Myometrial cell (primary cell): Measurements from ENCODE around the gene ZNF425. TPM values are rescaled to one million over a fixed set of nuclear protein-coding genes. Genes with fewer than 3 reads are reported as not detected.

ENCODE experiments used
- total RNA-seq: library from RNA; depleted of rRNA; stranded (reverse); fragments of >200 nt; gene quantifications from 2 replicates; pipeline ENCODE4 v1.2.3, GENCODE V29; 2015

ZNF425 gene, protein sequence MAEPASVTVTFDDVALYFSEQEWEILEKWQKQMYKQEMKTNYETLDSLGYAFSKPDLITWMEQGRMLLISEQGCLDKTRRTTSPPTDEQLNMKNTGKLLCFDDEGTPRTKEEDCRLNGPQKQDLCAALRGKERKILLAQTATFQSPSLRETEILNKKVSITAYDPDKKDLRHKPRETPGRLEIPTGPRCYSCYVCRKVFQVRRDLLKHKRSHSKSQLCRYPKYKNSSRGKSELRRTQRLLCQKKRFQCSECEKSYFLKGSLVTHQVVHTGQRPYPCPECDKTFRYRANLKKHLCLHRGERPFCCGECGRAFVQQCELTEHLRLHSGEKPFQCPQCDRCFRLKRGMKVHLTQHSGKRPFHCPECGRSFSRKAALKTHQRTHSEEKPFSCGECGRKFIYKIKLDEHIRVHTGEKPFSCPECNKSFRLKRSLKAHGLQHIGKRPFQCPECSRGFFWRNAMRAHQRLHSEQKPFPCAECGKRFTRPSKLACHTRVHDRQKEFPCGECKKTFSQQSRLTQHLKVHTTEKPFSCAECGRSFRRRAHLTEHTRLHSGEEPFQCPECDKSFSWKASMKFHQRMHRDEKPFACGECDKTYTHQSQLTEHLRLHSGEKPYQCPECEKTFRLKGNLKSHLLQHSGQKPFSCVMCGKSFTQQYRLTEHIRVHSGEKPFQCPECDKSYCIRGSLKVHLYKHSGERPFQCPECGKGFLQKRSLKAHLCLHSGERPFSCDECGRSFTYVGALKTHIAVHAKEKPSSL
- 1.1 and 1.4 TPM in 2 replicates for total RNA-seq

GRCh38 chr7:149125863-149126661 is at the start of gene ZNF425:
TSS of gene ZNF425 (minus strand) at chr7:149126324. CDS start at chr7:149126213, 111 bp downstream.

DNA sequence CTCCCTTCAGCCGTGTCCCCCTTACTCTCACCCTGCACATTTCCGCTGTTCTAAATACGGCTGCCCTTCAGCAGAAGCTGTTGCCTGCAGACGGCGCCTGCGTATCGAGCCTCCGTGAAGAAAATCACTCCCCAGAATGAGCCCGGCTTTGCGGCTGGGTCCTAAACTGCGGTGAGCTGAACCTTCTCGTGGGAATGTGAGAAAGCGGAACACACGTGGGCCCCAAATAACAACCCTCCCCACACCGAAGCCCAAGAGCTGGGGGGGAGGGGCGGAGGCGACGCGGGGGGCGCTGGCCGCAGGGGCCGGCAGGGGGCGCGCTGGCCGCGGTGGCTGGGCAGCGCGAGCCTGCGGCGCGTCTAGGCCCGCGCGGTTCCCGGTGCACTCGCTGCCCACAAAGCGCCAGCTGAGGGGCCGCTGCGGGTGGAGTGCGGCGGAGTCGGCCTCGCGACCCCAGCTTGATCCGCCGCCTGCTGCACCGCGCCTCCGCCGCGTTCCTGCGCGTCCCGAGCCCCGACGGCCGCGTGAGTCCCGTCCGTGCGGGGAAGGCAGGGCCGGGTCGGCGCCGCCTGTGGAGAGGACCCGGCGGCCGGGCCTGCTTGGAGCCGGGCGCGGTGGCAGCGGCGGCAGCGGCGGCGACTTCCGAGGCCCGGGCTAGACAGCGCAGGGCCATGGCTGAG is 21.1 kb upstream of the ZNF425 start, which contains the start of gene ZNF398:
Gene ZNF398, plus strand, starts transcription at position 382 of the 680 bp plus-strand sequence. Its CDS starts 290 bp downstream, at position 672.

DNA sequence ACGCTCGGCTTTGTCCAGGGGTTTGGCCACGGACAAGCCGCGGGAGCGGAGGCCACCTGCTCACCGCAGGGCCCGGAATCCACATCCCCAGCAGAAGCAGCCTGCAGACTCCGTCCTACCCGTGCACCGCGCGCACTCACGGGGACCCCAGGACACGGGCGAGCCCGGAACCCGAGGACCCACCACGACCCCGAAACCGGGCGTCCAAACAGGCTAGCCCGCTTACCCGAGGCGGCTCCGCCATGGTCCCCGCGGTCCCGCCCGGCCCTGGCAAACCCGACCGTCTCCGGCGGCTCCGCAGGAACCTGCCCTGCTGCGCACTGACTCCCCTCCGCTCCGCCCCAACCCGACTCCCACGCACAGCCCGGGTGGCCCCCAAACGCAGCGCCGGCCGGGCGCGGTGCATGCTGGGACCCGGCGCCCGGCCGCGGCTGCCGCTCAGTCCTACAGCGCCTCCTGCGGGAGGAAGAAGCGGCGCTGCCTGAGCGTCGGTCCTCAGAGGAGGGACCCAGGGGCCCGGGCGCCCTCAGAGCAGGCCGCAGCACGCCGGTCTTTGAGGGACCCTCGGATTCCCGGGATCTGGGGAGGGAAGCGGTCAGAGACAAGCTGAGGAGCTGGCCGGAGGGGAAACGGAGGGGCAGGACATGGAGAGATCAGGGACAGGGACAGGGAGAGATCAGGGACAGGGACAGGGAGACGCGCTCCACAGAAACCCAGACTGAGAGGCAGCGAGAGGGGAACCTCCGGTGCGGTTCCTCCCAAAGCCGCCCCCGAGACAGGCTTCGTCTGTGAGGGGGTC is 35.5 kb downstream of the ZNF425 start, which contains the start of gene ZNF786:
Gene ZNF786, minus strand, starts transcription at position 322 of the 799 bp plus-strand sequence. Its CDS starts 78 bp downstream, at position 244.

Other genes with a start within 250 kb of the ZNF425 start
- 7.8 and 11.8 TPM in 2 replicates for gene EZH2, start 242.0 kb downstream of the ZNF425 start, total RNA-seq
- gene PDIA4, start 97.8 kb downstream of the ZNF425 start, total RNA-seq = 339 and 359 TPM in 2 replicates
- 3.2 and 3.7 TPM in 2 replicates for gene ZNF786, start 35.6 kb downstream of the ZNF425 start, total RNA-seq
- gene ZNF398, start 21.1 kb upstream of the ZNF425 start, total RNA-seq = 8.5 and 9.5 TPM in 2 replicates
- gene ZNF282, start 69.2 kb upstream of the ZNF425 start, total RNA-seq = 17.0 and 19.5 TPM in 2 replicates
- 4.0 and 5.0 TPM in 2 replicates for gene ZNF212, start 113.3 kb upstream of the ZNF425 start, total RNA-seq
- gene ZNF783, start 135.9 kb upstream of the ZNF425 start, total RNA-seq = 3.0 and 4.6 TPM in 2 replicates